PC-9 (cell line): ENCODE data around the gene MOCOS.

Experiments
- EZH2 ChIP-seq: fragments of 200-600 bp; sonication (generic); IDR thresholded peaks from 2 replicates; pipeline ENCODE4 v1.8.0; 2017; ENCODE audit warnings: antibody characterized with exemption, low read depth
- TF ChIP-seq, protein P1 (sequence below): fragments of 200-600 bp; sonication (generic); conservative IDR thresholded peaks from 2 replicates; pipeline ENCODE4 v1.6.1; 2017; ENCODE audit warnings: mixed run types, antibody characterized with exemption, mild to moderate bottlenecking, moderate library complexity

DNA sequence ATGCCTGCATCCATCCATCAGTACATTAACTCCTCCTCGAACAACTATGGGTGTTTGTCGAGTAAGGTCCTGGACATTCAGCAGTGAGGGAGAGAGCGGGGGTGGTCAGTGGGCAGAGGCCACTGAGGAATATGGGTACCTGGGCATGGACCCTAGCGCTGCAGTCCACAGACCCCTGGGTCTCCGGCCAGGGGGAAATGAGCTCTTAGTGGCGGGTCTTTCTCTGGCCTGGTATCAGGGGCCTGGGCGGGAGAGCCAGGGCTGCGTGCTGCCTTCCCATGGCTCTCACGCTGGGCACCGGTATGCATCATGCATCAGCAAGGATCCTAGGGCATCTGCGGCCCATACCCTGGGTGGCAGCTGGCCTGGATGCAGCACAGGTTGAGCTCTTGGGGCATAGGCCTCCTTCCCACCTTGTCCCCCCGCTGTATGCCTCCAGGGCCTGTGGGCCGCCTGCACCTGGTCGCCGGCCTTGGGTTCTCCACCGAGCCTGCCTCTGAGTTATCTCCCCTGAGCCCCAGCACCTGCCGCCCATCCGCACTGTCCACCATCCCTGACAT lies 1.3 kb upstream of the MOCOS start:
- TF ChIP-seq, protein P1, sequence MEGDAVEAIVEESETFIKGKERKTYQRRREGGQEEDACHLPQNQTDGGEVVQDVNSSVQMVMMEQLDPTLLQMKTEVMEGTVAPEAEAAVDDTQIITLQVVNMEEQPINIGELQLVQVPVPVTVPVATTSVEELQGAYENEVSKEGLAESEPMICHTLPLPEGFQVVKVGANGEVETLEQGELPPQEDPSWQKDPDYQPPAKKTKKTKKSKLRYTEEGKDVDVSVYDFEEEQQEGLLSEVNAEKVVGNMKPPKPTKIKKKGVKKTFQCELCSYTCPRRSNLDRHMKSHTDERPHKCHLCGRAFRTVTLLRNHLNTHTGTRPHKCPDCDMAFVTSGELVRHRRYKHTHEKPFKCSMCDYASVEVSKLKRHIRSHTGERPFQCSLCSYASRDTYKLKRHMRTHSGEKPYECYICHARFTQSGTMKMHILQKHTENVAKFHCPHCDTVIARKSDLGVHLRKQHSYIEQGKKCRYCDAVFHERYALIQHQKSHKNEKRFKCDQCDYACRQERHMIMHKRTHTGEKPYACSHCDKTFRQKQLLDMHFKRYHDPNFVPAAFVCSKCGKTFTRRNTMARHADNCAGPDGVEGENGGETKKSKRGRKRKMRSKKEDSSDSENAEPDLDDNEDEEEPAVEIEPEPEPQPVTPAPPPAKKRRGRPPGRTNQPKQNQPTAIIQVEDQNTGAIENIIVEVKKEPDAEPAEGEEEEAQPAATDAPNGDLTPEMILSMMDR: no peak
- no peak for TF ChIP-seq EZH2
